SKM-1 treated with dmso at 0.1 percent for 144 hours (cell line): ENCODE results near the gene PATL1.
"Not testable (repeated sequence)": the region's sequence is repeated elsewhere in the genome, so short reads cannot be mapped to it uniquely, and the experiment has no call there.

ENCODE experiments used
- DNase-seq: peaks from one replicate; lab custom pipeline; 2025; ENCODE audit not compliant: unreplicated experiment; lab: John Stamatoyannopoulos, UW

Gene PATL1

GRCh38 chr11:59674291-59674690 lies 5.5 kb upstream of the PATL1 start:
- DNase-seq, result no peak

GRCh38 chr11:59673291-59673690 lies 4.5 kb upstream of the PATL1 start:
- no peak for DNase-seq

GRCh38 chr11:59671471-59671870 lies 2.6 kb upstream of the PATL1 start:
- no peak for DNase-seq

GRCh38 chr11:59669611-59670009 lies 773 bp upstream of the PATL1 start:
- DNase-seq, result peak; percentile 30

GRCh38 chr11:59668188-59668949 lies 468 bp downstream of the PATL1 start:
- DNase-seq, result peak; percentile 44

- DNase-seq, result no peak
Observed at GRCh38 chr11:59667812-59668187, 1.0 kb downstream of the PATL1 start.

GRCh38 chr11:59666969-59667368 lies 1.9 kb downstream of the PATL1 start:
- DNase-seq, result peak; percentile 24

- DNase-seq, result peak; percentile 1
Observed at GRCh38 chr11:59660621-59661020, 8.2 kb downstream of the PATL1 start.

- no peak for DNase-seq
Observed at GRCh38 chr11:59659981-59660380, 8.9 kb downstream of the PATL1 start.

- DNase-seq, result no peak
Observed at GRCh38 chr11:59658036-59658435, 10.8 kb downstream of the PATL1 start.

GRCh38 chr11:59654893-59655292 lies 13.9 kb downstream of the PATL1 start:
- DNase-seq, result no peak

- no peak for DNase-seq
Observed at GRCh38 chr11:59647245-59647980, 21.4 kb downstream of the PATL1 start.

GRCh38 chr11:59644528-59644927 lies 24.3 kb downstream of the PATL1 start:
- DNase-seq, result no peak

GRCh38 chr11:59643390-59643789 lies 25.4 kb downstream of the PATL1 start:
- no peak for DNase-seq

- no peak for DNase-seq
Observed at GRCh38 chr11:59641156-59641555, 27.7 kb downstream of the PATL1 start.

- DNase-seq, result no peak
Observed at GRCh38 chr11:59630493-59630892, 38.3 kb downstream of the PATL1 start.

GRCh38 chr11:59629996-59630395 lies 38.8 kb downstream of the PATL1 start:
- DNase-seq, result no peak

GRCh38 chr11:59626969-59627368 lies 41.9 kb downstream of the PATL1 start:
- DNase-seq, result not testable (repeated sequence)

GRCh38 chr11:59625703-59626102 lies 43.1 kb downstream of the PATL1 start:
- DNase-seq, result no peak

GRCh38 chr11:59617876-59618275 lies 51.0 kb downstream of the PATL1 start:
- DNase-seq, result no peak

- DNase-seq, result no peak
Observed at GRCh38 chr11:59616396-59616982, 52.3 kb downstream of the PATL1 start.
